Fibroblast of lung (primary cell): ENCODE measurements around the gene COL4A1. TPM values are rescaled to one million over a fixed set of nuclear protein-coding genes. Genes with fewer than 3 reads are reported as not detected.
A peak's percentile ranks its signal among the peaks of the same experiment; 100 is the strongest.

Experiments used
- DNase-seq, 2 donors: peaks; one replicate each; pipeline versions ENCODE4 v3.0.0 to v3.0.0-alpha.2; 2010; ENCODE audit warnings: low read depth in 2 of 2
- H2AFZ ChIP-seq: 2 replicates; pipeline ENCODE4 v1.5.1; 2012; ENCODE audit warnings: low read length, control low read depth, inconsistent platforms
- H3K27ac ChIP-seq: 2 replicates; pipeline ENCODE4 v1.5.1; 2011; ENCODE audit warnings: low read length, control low read depth; ENCODE audit not compliant: insufficient read depth
- H3K27me3 ChIP-seq: 2 replicates; pipeline ENCODE4 v1.5.1; 2011; ENCODE audit warnings: mild to moderate bottlenecking, low read length; ENCODE audit not compliant: control insufficient read depth, insufficient read depth
- H3K36me3 ChIP-seq: 2 replicates; pipeline ENCODE4 v1.5.1; 2011; ENCODE audit warnings: low read length; ENCODE audit not compliant: control insufficient read depth, insufficient read depth
- H3K4me1 ChIP-seq: 2 replicates; pipeline ENCODE4 v1.5.1; 2011; ENCODE audit warnings: low read length; ENCODE audit not compliant: control insufficient read depth, insufficient read depth; ENCODE audit errors: extremely low read depth
- H3K4me2 ChIP-seq: 2 replicates; pipeline ENCODE4 v1.5.1; 2011; ENCODE audit warnings: low read length, control low read depth; ENCODE audit not compliant: insufficient read depth; ENCODE audit errors: extremely low read depth
- H3K4me3 ChIP-seq, 4 experiments: fragments of 200-600 bp in 1 of 4; sonication (generic) in 1 of 4; replicated peaks in 1 of 4; 2 replicates each; pipeline ENCODE4 v1.5.1; 2011 to 2016; ENCODE audit warnings: low read length in 4 of 4, low read depth in 3 of 4, mild to moderate bottlenecking in 3 of 4, control low read depth in 2 of 4, inconsistent platforms in 1 of 4, mixed read lengths in 1 of 4; ENCODE audit not compliant: insufficient read depth in 1 of 4; ENCODE audit errors: control extremely low read depth in 1 of 4
- H3K79me2 ChIP-seq: 2 replicates; pipeline ENCODE4 v1.5.1; 2012; ENCODE audit warnings: mild to moderate bottlenecking, low read length, inconsistent platforms; ENCODE audit not compliant: control insufficient read depth, insufficient read depth
- H3K9ac ChIP-seq: 2 replicates; pipeline ENCODE4 v1.5.1; 2011; ENCODE audit warnings: mild to moderate bottlenecking, low read length, control low read depth; ENCODE audit not compliant: insufficient read depth
- H3K9me3 ChIP-seq: 2 replicates; pipeline ENCODE4 v1.5.1; 2012; ENCODE audit warnings: low read depth, low read length; ENCODE audit not compliant: control insufficient read depth, insufficient read depth
- H4K20me1 ChIP-seq: 2 replicates; pipeline ENCODE4 v1.5.1; 2011; ENCODE audit warnings: low read length; ENCODE audit not compliant: control insufficient read depth, insufficient read depth; ENCODE audit errors: extremely low read depth
- EZH2 ChIP-seq: IDR thresholded peaks from 2 replicates; pipeline ENCODE4 v1.5.1; 2012; ENCODE audit warnings: low read length, control low read depth, mild to moderate bottlenecking; ENCODE audit errors: missing control alignments
- polyA plus RNA-seq, 2 donors: library from polyadenylated mRNA; depleted of rRNA in 1 of 2; stranded (reverse) in 1 of 2; unstranded in 1 of 2; fragments of >200 nt; gene quantifications; 2 replicates each; pipeline ENCODE4 v1.2.1, GENCODE V29; 2011 to 2012; ENCODE audit warnings: missing spikeins in 1 of 2
- total RNA-seq: library from RNA; depleted of rRNA; stranded (reverse); fragments of >200 nt; gene quantifications from 2 replicates; pipeline ENCODE4 v1.2.1, GENCODE V29; 2014
- TF ChIP-seq, protein P1 (sequence below), 2 donors: IDR thresholded peaks in 1 of 2; conservative IDR thresholded peaks in 1 of 2; 1 replicate in 1 of 2; 2 replicates in 1 of 2; pipeline ENCODE4 v1.5.1; 2011 to 2012; ENCODE audit warnings: low read length in 2 of 2, control low read depth in 1 of 2, inconsistent platforms in 1 of 2, low read depth in 1 of 2, mild to moderate bottlenecking in 1 of 2

Gene COL4A1
- total and polyA plus RNA-seq, 2 donors (not counting 1 experiment from before 2014, with no cell fraction given) = 34.0 to 607 TPM

DNA sequence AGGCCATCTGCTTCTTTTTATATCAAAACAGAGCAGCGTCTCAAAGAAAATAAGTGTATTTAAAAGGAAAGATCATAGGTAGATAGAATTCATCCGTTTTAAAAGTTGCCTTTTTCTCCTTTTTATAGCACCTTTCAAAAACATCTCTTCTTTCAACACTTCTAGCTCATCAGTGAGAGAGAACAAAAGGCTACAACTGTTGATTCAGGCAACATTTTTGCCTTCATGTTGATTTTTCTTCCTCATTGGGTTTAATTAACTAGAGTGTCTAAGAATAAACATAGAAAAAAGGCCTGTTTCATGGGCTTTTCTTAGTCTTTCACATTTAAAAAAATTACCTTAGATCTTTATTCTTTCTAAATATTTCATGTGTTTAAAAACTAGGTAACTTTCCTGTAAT, 13.7 kb upstream of the COL4A1 start:
- Histone ChIP-seq H3K27ac (peak overlapping the region; percentile 11), H3K4me2 (peak overlapping the region; percentile 6), H3K27me3 (no peaks in the 10 kb centered on the region)

DNA sequence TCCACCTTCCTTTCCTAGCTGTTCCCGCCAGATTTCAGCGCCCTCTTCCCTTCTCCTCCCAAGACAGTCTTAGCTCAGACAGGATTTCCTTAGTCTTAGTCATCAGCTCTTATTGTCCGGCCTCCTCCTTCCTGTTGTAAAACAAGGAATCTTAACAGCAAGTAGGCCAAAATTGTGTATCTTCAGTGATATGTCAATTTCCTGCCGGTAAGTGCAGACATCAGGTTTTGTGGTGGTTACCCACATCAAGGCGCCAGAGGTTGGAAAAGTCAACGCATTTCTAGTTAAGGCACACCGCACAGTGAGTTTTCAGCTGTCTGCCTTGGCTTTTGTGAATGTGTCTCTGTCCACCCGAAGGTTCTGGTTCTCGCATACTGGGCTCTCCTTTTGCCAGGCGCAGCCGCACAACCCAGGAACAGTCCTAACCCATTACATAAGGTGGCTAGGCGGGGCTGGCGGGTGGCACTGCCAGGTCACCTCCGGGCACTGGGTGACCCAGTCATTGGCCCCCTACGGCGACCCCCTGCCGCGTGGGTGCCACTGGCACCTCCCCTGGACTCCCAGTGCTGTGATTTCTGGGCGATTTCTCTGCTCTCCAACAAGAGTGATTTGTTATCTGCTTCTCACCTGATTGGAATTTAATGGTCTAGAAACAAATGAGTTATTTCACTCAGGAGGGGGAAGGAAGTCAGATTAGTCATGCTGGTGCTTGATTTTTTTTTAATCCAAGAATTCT, 13.0 kb upstream of the COL4A1 start:
- Histone ChIP-seq H3K4me1 (peaks cover 29% of the 10 kb centered on the region), H2AFZ (no peak overlapping the region), H3K27ac (peak overlapping the region; percentile 11), H3K27me3 (no peaks in the 10 kb centered on the region), H4K20me1 (no peaks in the 10 kb centered on the region), H3K36me3 (peaks cover 6% of the 10 kb centered on the region), H3K9me3 (no peaks in the 10 kb centered on the region), H3K4me2 (peak overlapping the region; percentile 6), H3K9ac (no peak overlapping the region), H3K4me3 (no peak overlapping the region), H3K79me2 (peaks cover 58% of the 10 kb centered on the region)
- TF ChIP-seq EZH2 = no peak
- TF ChIP-seq, protein P1, sequence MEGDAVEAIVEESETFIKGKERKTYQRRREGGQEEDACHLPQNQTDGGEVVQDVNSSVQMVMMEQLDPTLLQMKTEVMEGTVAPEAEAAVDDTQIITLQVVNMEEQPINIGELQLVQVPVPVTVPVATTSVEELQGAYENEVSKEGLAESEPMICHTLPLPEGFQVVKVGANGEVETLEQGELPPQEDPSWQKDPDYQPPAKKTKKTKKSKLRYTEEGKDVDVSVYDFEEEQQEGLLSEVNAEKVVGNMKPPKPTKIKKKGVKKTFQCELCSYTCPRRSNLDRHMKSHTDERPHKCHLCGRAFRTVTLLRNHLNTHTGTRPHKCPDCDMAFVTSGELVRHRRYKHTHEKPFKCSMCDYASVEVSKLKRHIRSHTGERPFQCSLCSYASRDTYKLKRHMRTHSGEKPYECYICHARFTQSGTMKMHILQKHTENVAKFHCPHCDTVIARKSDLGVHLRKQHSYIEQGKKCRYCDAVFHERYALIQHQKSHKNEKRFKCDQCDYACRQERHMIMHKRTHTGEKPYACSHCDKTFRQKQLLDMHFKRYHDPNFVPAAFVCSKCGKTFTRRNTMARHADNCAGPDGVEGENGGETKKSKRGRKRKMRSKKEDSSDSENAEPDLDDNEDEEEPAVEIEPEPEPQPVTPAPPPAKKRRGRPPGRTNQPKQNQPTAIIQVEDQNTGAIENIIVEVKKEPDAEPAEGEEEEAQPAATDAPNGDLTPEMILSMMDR (conservative IDR thresholded peaks at IDR 0.05 in 1 of 2, IDR thresholded peaks at IDR 0.05 in 1 of 2; ENCODE audit: low read depth in 1 of 2, low read length in 2 of 2) = no peak
- peak; percentile 43 to 95 for DNase-seq

More for the DNA sequence above, 13.7 kb upstream of the COL4A1 start:
- TF ChIP-seq, protein P1 (conservative IDR thresholded peaks at IDR 0.05 in 1 of 2, IDR thresholded peaks at IDR 0.05 in 1 of 2; ENCODE audit: low read depth in 1 of 2, low read length in 2 of 2) = no peak
- no peak for TF ChIP-seq EZH2
- Histone ChIP-seq H3K4me1 (peaks cover 30% of the 10 kb centered on the region), H3K9me3 (no peaks in the 10 kb centered on the region), H3K79me2 (peaks cover 62% of the 10 kb centered on the region), H2AFZ (no peak overlapping the region), H3K36me3 (peaks cover 6% of the 10 kb centered on the region), H4K20me1 (no peaks in the 10 kb centered on the region), H3K9ac (no peak overlapping the region), H3K4me3 (no peak overlapping the region)
- DNase-seq = no peak

DNA sequence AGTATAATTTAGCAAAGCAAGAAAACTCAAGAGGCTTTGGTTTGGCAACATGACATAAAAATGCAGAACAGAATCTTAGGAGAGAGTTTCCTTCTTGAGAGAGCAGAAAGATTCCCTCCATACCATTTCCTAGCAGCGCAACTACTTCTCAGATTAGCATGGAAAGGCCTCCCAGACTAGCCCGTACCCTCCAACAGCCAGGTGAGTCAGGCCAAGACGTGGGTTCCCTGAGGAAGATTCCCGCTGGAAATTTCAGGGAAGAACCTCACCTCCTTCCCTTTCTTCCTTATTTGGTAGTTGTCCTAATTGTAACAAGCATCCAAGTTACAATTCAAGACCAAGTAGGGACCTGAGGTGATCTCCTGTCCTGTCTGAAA, 12.4 kb upstream of the COL4A1 start:
- no peak overlapping the region for H3K4me3 ChIP-seq
- no peak overlapping the region for H3K9ac ChIP-seq
- no peak overlapping the region for H2AFZ ChIP-seq
- no peak overlapping the region for H3K27ac ChIP-seq
- H4K20me1 ChIP-seq = no peaks in the 10 kb centered on the region
- peaks cover 30% of the 10 kb centered on the region for H3K4me1 ChIP-seq
- H3K27me3 ChIP-seq = no peaks in the 10 kb centered on the region
- H3K79me2 ChIP-seq = peaks cover 59% of the 10 kb centered on the region
- no peak overlapping the region for H3K4me2 ChIP-seq
- H3K36me3 ChIP-seq = peaks cover 6% of the 10 kb centered on the region
- no peak for TF ChIP-seq EZH2
- TF ChIP-seq, protein P1 (conservative IDR thresholded peaks at IDR 0.05 in 1 of 2, IDR thresholded peaks at IDR 0.05 in 1 of 2; ENCODE audit: low read depth in 1 of 2, low read length in 2 of 2) = no peak
- DNase-seq = peak in 1 of 2 donors; percentile 35
- no peaks in the 10 kb centered on the region for H3K9me3 ChIP-seq
